B cell (primary cell): Measurements from ENCODE around the gene TMEM98. TPM values are rescaled to one million over a fixed set of nuclear protein-coding genes. Genes with fewer than 3 reads are reported as not detected.

Experiments
- ATAC-seq: fragments of 200-7000 bp; cut with Tn5 transposase; one replicate; pipeline ENCODE4 v1.10.0; 2021; ENCODE audit warnings: low read depth, mild to moderate bottlenecking, moderate number of reproducible peaks, moderate library complexity
- CTCF ChIA-PET: fragments of 350-600 bp; sonication (Branson Sonifier 250); formaldehyde crosslinking; loops from one replicate; lab custom pipeline; 2021; ENCODE audit warnings: antibody characterized with exemption, inconsistent platforms; lab: Charles Lee
- POLR2A ChIA-PET: fragments of 350-600 bp; sonication (Branson Sonifier 250); formaldehyde crosslinking; loops from one replicate; lab custom pipeline; 2021; ENCODE audit warnings: antibody characterized with exemption; lab: Charles Lee
- DNase-seq: peaks from one replicate; pipeline ENCODE4 v3.0.0; 2013
- H2AFZ ChIP-seq: 2 replicates; pipeline ENCODE4 v1.6.1; 2012; ENCODE audit warnings: mild to moderate bottlenecking, low read depth, low read length; ENCODE audit not compliant: insufficient read depth, poor library complexity, severe bottlenecking
- H3K27ac ChIP-seq, 2 donors: 1 replicate in 1 of 2; 2 replicates in 1 of 2; pipeline ENCODE4 v1.5.1; 2012 to 2013; ENCODE audit warnings: low read length in 2 of 2, mild to moderate bottlenecking in 2 of 2, moderate library complexity in 1 of 2
- H3K27me3 ChIP-seq, 4 experiments: fragments of 200-600 bp in 1 of 4; sonication (generic) in 1 of 4; replicated peaks in 1 of 4; 1 replicate in 2 of 4; 2 replicates in 2 of 4; pipeline versions ENCODE4 v1.6.1 to v1.7.0; 2013 to 2016; ENCODE audit warnings: low read length in 3 of 4, mild to moderate bottlenecking in 2 of 4, mixed read lengths in 1 of 4, moderate library complexity in 1 of 4; ENCODE audit not compliant: insufficient read depth in 4 of 4, control insufficient read depth in 3 of 4; ENCODE audit errors: control extremely low read depth in 1 of 4
- H3K36me3 ChIP-seq, 2 experiments: replicated peaks in 1 of 2; 1 replicate in 1 of 2; 2 replicates in 1 of 2; pipeline versions ENCODE4 v1.6.1 to v1.7.1; 2013; ENCODE audit warnings: low read length in 1 of 2; ENCODE audit not compliant: insufficient read depth in 2 of 2, control insufficient read depth in 1 of 2; ENCODE audit errors: control extremely low read depth in 1 of 2, extremely low read depth in 1 of 2
- H3K4me1 ChIP-seq, 2 donors: fragments of 200-600 bp in 1 of 2; sonication (generic) in 1 of 2; 1 replicate in 1 of 2; 2 replicates in 1 of 2; pipeline versions ENCODE4 v1.5.1 to v1.6.1; 2013 to 2017; ENCODE audit warnings: low read length in 2 of 2; ENCODE audit not compliant: control insufficient read depth in 2 of 2, insufficient read depth in 2 of 2
- H3K4me2 ChIP-seq: replicated peaks from 2 replicates; pipeline ENCODE3; 2012; ENCODE audit warnings: mild to moderate bottlenecking, low read depth, low read length; ENCODE audit not compliant: poor library complexity, severe bottlenecking
- H3K4me3 ChIP-seq, 5 experiments: fragments of 200-600 bp in 1 of 5; sonication (generic) in 1 of 5; 1 replicate in 3 of 5; 2 replicates in 2 of 5; pipeline versions ENCODE4 v1.5.1 to v1.7.0; 2011 to 2016; ENCODE audit warnings: low read length in 4 of 5, mild to moderate bottlenecking in 4 of 5, low read depth in 2 of 5, control low read depth in 1 of 5, moderate library complexity in 1 of 5; ENCODE audit not compliant: insufficient read depth in 1 of 5; ENCODE audit errors: control extremely low read depth in 1 of 5, extremely low read depth in 1 of 5
- H3K79me2 ChIP-seq: fragments of 200-600 bp; sonication (generic); one replicate; pipeline ENCODE4 v1.6.0; 2016; ENCODE audit warnings: low read length; ENCODE audit not compliant: control insufficient read depth, insufficient read depth
- H3K9ac ChIP-seq: fragments of 200-600 bp; sonication (generic); 2 replicates; pipeline ENCODE4 v1.6.1; 2017; ENCODE audit warnings: mild to moderate bottlenecking, low read length, moderate library complexity
- H3K9me3 ChIP-seq, 3 donors: one replicate each; pipeline versions ENCODE4 v1.6.1 to v1.7.1; 2013; ENCODE audit warnings: low read length in 2 of 3; ENCODE audit not compliant: control insufficient read depth in 2 of 3, insufficient read depth in 1 of 3; ENCODE audit errors: control extremely low read depth in 1 of 3
- H4K20me1 ChIP-seq: 2 replicates; pipeline ENCODE4 v1.6.0; 2012; ENCODE audit warnings: mild to moderate bottlenecking, low read length; ENCODE audit not compliant: insufficient read depth, control insufficient read depth, poor library complexity, severe bottlenecking
- H3K27ac Mint-ChIP-seq: one replicate; pipeline ENCODE4 v1.8.0; 2021; ENCODE audit warnings: mixed read lengths
- H3K27me3 Mint-ChIP-seq: one replicate; pipeline ENCODE4 v1.8.0; 2021; ENCODE audit warnings: mixed read lengths
- H3K4me1 Mint-ChIP-seq: one replicate; pipeline ENCODE4 v1.8.0; 2021; ENCODE audit warnings: mixed read lengths
- H3K4me3 Mint-ChIP-seq: one replicate; pipeline ENCODE4 v1.8.0; 2021; ENCODE audit warnings: mixed read lengths
- H3K9me3 Mint-ChIP-seq: one replicate; pipeline ENCODE4 v1.8.0; 2022; ENCODE audit warnings: mixed read lengths; ENCODE audit not compliant: insufficient read depth
- CTCF ChIP-seq: fragments of 200-600 bp; IDR thresholded peaks from one replicate; pipeline ENCODE4 v1.8.0; 2022; ENCODE audit warnings: antibody characterized with exemption, mild to moderate bottlenecking
- EZH2 ChIP-seq: IDR thresholded peaks from 2 replicates; pipeline ENCODE4 v1.6.1; 2012; ENCODE audit warnings: borderline replicate concordance, low read depth, mild to moderate bottlenecking, moderate library complexity, low read length; ENCODE audit not compliant: insufficient read depth, poor library complexity, severe bottlenecking
- WGBS: methylation state at CpG from one replicate; pipeline ENCODE4 v1.1.5; 2013; ENCODE audit warnings: missing lambda C conversion rate; ENCODE audit not compliant: insufficient coverage; 5-methylcytosine and 5-hydroxymethylcytosine counted together
- intact Hi-C: fragments of 100-400 bp; cut with micrococcal nuclease; formaldehyde crosslinking; loops from one replicate; pipeline ENCODE4 v1.10.0; 2022
- polyA plus RNA-seq: library from polyadenylated mRNA; depleted of rRNA; stranded (reverse); fragments of >200 nt; gene quantifications from 2 replicates; pipeline ENCODE4 v1.2.3, GENCODE V29; 2012
- total RNA-seq, 2 donors: library from RNA; stranded (reverse); fragments of 120-200 nt in 1 of 2; gene quantifications; 1 replicate in 1 of 2; 2 replicates in 1 of 2; pipeline versions ENCODE4 v1.2.3 to v1.2.4, GENCODE V29; 2013 to 2022

The TMEM98 gene
- total and polyA plus RNA-seq, 2 donors (not counting 1 experiment from before 2014, with no cell fraction given): not detected

GRCh38 chr17:32878211-32878610 lies 49.7 kb upstream of the TMEM98 start:
- DNase-seq: no peak
- ChIA-PET CTCF (interaction anchor here (1.0 to 8.7 kb wide), 18 partner anchors 10 to 394 kb away, joined by 3 to 175 read pairs (median 8); no protein-coding TSS in a partner anchor), POLR2A (interaction anchor here (0.7 kb wide), 1 partner anchor 100 kb away, joined by 8 read pairs; no protein-coding TSS in a partner anchor)
- no peak overlapping the region for H3K4me3 Mint-ChIP-seq
- Histone ChIP-seq H3K36me3 (no peaks in the 10 kb centered on the region), H3K27me3 (peaks cover 0 to 4% (median 0%) of the 10 kb centered on the region in 4 experiments), H3K4me3 (no peak overlapping the region), H3K9me3 (peaks cover 0 to 2% (median 0%) of the 10 kb centered on the region in 3 donors), H3K27ac (no peak overlapping the region), H3K79me2 (peaks cover 3% of the 10 kb centered on the region), H2AFZ (no peak overlapping the region), H3K9ac (no peak overlapping the region), H3K4me1 (peaks cover 12 to 19% of the 10 kb centered on the region in 2 donors), H3K4me2 (no peak overlapping the region), H4K20me1 (no peaks in the 10 kb centered on the region)
- intact Hi-C loops: loop anchor here (5.0 to 10.0 kb wide), 3 partner anchors 393 to 523 kb away; partner anchors contain the start of genes CDK5R1, PSMD11 and ZNF207
- peaks cover 6% of the 10 kb centered on the region for H3K27me3 Mint-ChIP-seq
- H3K9me3 Mint-ChIP-seq: no peaks in the 10 kb centered on the region
- H3K4me1 Mint-ChIP-seq: peaks cover 20% of the 10 kb centered on the region
- 100% methylated on average over 1 of the region's 3 CpGs for WGBS
- no peak overlapping the region for H3K27ac Mint-ChIP-seq
- TF ChIP-seq CTCF (no peak), EZH2 (no peak)
- ATAC-seq: no peak

- DNase-seq (no peak), ATAC-seq (no peak)
- no peaks in the 10 kb centered on the region for H3K36me3 ChIP-seq
- H3K27me3 Mint-ChIP-seq: peaks cover 10% of the 10 kb centered on the region
- no peak overlapping the region for H3K27ac Mint-ChIP-seq
- H3K4me1 Mint-ChIP-seq: peaks cover 20% of the 10 kb centered on the region
- no peaks in the 10 kb centered on the region for H4K20me1 ChIP-seq
- H3K27ac ChIP-seq: no peak overlapping the region
- no peaks in the 10 kb centered on the region for H3K79me2 ChIP-seq
- intact Hi-C loops: loop anchor here (5.0 to 10.0 kb wide), 3 partner anchors 394 to 524 kb away; partner anchors contain the start of genes CDK5R1, PSMD11 and ZNF207
- H2AFZ ChIP-seq: no peak overlapping the region
- TF ChIP-seq EZH2 (no peak), CTCF (no peak)
- ChIA-PET POLR2A (no interaction called here), CTCF (interaction anchor here (2.8 to 8.7 kb wide), 3 partner anchors 30 to 99 kb away, joined by 14 to 175 read pairs (median 48); no protein-coding TSS in a partner anchor)
- H3K4me2 ChIP-seq: no peak overlapping the region
- peaks cover 12 to 19% of the 10 kb centered on the region in 2 donors for H3K4me1 ChIP-seq
- no peaks in the 10 kb centered on the region for H3K9me3 ChIP-seq
- WGBS: no CpG with 5 or more reads among the region's 1 CpG
- H3K9ac ChIP-seq: no peak overlapping the region
- H3K4me3 Mint-ChIP-seq: no peak overlapping the region
- H3K27me3 ChIP-seq: peaks cover 0 to 4% (median 0%) of the 10 kb centered on the region in 4 experiments
- no peak overlapping the region for H3K4me3 ChIP-seq
- H3K9me3 Mint-ChIP-seq: no peaks in the 10 kb centered on the region
These were observed 48.8 kb upstream of the TMEM98 start for GRCh38 chr17:32879134-32879533.
